ENCODE results near the gene SUMO3.

DNA sequence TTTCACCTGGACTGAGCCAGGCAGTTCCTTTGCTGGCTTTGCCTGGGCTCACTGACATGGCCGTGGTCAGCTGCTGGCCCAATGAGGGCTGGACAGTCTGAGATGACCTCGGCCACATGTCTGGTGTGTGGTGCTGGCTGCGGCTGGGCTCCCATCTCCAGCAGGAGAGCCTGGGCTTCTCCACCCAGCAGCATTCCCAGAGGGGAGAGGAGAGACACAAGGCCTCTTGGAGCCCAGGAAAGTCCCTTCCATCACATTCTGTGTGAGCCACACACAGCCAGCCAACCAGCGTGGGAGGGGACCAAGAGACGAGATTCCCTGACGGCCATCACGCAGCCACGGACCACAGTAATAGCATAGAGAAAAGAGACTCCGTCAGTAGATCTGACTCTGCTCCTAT, 21.1 kb upstream of the SUMO3 start:
- TF ChIP-seq EZH2 (IDR thresholded peaks at IDR 0.05; ENCODE audit: low read depth, unreplicated experiment) (no peak), POLR2AphosphoS5 (IDR thresholded peaks at IDR 0.05; ENCODE audit: low read depth) (no peak), JUNB (IDR thresholded peaks at IDR 0.05; ENCODE audit: unreplicated experiment) (no peak), EZH2phosphoT487 (IDR thresholded peaks at IDR 0.05; ENCODE audit: unreplicated experiment) (no peak), CREB1 (CRISPR knock-in tag; IDR thresholded peaks at IDR 0.05; ENCODE audit: low read depth) (no peak), ZNF331 (CRISPR knock-in tag; IDR thresholded peaks at IDR 0.05; ENCODE audit: low read depth) (no peak), ZNF114 (CRISPR knock-in tag; IDR thresholded peaks at IDR 0.05) (no peak), NANOG (IDR thresholded peaks at IDR 0.05; ENCODE audit: borderline replicate concordance) (no peak), STAT1 (IDR thresholded peaks at IDR 0.05; ENCODE audit: unreplicated experiment) (no peak)
- TF ChIP-seq, protein P1, sequence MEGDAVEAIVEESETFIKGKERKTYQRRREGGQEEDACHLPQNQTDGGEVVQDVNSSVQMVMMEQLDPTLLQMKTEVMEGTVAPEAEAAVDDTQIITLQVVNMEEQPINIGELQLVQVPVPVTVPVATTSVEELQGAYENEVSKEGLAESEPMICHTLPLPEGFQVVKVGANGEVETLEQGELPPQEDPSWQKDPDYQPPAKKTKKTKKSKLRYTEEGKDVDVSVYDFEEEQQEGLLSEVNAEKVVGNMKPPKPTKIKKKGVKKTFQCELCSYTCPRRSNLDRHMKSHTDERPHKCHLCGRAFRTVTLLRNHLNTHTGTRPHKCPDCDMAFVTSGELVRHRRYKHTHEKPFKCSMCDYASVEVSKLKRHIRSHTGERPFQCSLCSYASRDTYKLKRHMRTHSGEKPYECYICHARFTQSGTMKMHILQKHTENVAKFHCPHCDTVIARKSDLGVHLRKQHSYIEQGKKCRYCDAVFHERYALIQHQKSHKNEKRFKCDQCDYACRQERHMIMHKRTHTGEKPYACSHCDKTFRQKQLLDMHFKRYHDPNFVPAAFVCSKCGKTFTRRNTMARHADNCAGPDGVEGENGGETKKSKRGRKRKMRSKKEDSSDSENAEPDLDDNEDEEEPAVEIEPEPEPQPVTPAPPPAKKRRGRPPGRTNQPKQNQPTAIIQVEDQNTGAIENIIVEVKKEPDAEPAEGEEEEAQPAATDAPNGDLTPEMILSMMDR (conservative IDR thresholded peaks at IDR 0.05; ENCODE audit: low read depth in 2 of 2): no peak
- TF ChIP-seq, protein P2, sequence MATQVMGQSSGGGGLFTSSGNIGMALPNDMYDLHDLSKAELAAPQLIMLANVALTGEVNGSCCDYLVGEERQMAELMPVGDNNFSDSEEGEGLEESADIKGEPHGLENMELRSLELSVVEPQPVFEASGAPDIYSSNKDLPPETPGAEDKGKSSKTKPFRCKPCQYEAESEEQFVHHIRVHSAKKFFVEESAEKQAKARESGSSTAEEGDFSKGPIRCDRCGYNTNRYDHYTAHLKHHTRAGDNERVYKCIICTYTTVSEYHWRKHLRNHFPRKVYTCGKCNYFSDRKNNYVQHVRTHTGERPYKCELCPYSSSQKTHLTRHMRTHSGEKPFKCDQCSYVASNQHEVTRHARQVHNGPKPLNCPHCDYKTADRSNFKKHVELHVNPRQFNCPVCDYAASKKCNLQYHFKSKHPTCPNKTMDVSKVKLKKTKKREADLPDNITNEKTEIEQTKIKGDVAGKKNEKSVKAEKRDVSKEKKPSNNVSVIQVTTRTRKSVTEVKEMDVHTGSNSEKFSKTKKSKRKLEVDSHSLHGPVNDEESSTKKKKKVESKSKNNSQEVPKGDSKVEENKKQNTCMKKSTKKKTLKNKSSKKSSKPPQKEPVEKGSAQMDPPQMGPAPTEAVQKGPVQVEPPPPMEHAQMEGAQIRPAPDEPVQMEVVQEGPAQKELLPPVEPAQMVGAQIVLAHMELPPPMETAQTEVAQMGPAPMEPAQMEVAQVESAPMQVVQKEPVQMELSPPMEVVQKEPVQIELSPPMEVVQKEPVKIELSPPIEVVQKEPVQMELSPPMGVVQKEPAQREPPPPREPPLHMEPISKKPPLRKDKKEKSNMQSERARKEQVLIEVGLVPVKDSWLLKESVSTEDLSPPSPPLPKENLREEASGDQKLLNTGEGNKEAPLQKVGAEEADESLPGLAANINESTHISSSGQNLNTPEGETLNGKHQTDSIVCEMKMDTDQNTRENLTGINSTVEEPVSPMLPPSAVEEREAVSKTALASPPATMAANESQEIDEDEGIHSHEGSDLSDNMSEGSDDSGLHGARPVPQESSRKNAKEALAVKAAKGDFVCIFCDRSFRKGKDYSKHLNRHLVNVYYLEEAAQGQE (IDR thresholded peaks at IDR 0.05; ENCODE audit: unreplicated experiment): no peak
- TF ChIP-seq, protein P3, sequence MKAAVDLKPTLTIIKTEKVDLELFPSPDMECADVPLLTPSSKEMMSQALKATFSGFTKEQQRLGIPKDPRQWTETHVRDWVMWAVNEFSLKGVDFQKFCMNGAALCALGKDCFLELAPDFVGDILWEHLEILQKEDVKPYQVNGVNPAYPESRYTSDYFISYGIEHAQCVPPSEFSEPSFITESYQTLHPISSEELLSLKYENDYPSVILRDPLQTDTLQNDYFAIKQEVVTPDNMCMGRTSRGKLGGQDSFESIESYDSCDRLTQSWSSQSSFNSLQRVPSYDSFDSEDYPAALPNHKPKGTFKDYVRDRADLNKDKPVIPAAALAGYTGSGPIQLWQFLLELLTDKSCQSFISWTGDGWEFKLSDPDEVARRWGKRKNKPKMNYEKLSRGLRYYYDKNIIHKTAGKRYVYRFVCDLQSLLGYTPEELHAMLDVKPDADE (IDR thresholded peaks at IDR 0.05): no peak
